HG03066 (cell line): ENCODE results near the gene USH2A.
A peak's percentile ranks its signal among the peaks of the same experiment; 100 is the strongest.

Experiments
- ATAC-seq: cut with Tn5 transposase; IDR thresholded peaks from one replicate; pipeline ENCODE4 v1.9.1; 2021; ENCODE audit warnings: low read depth; ENCODE audit not compliant: unreplicated experiment

USH2A gene

DNA sequence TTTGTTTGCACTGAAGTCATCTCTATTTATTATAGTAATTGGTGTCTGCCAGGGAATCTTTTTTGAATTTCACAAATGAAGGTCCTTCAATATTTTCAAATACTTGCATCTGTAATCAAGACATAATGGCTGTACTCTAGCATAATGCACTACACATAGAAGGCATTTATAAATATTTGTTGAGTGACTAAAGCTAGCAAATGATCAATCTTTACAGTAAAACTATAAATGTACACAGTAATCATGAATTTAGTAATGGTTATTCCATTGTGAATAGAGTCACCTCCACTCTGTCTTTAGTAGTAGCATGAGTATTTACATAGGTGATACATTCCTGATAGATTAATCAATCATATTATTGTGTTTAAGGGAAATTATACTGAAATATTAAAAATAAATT is 119.6 kb downstream of the USH2A start:
- no peak for ATAC-seq

GRCh38 chr1:216293683-216294082 is 129.6 kb downstream of the USH2A start:
- no peak for ATAC-seq

GRCh38 chr1:216290074-216290473 is 133.2 kb downstream of the USH2A start:
- ATAC-seq, result no peak

DNA sequence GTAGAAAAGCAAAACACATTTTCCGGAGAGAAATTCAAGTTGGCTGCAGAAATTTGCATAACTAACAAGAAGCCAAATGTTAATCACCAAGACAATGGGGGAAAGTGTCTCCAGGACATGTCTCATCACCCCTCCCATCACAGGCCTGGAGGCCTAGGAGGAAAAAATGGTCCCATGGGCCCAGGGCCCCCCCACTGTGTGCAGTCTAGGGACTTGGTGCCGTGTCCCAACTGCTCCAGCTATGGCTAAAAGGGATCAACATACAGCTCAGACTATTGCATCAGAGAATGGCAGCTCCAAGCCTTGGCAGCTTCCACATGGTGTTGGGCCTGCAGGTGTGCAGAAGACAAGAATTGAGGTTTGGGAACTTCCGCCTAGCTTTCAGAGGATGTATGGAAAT is 138.2 kb downstream of the USH2A start:
- ATAC-seq, result no peak

DNA sequence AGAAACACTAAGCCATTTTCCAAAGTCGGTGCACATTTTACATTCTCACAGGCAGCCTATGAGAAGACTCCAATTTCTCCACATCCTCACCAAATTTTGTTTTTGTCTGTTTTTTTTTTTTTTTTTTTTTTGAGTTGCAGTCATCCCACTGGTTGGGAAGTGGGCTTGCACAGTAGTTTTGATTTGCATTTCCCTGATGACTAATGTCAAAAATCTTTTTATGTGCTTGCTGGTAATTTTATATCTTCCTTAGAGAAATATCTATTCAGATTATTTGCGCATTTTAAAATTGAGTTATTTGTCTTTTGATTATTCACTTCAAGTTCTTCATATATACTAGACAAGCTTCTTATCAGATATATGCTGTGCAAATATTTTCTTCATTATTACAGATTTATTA is 141.5 kb downstream of the USH2A start:
- ATAC-seq, result no peak

DNA sequence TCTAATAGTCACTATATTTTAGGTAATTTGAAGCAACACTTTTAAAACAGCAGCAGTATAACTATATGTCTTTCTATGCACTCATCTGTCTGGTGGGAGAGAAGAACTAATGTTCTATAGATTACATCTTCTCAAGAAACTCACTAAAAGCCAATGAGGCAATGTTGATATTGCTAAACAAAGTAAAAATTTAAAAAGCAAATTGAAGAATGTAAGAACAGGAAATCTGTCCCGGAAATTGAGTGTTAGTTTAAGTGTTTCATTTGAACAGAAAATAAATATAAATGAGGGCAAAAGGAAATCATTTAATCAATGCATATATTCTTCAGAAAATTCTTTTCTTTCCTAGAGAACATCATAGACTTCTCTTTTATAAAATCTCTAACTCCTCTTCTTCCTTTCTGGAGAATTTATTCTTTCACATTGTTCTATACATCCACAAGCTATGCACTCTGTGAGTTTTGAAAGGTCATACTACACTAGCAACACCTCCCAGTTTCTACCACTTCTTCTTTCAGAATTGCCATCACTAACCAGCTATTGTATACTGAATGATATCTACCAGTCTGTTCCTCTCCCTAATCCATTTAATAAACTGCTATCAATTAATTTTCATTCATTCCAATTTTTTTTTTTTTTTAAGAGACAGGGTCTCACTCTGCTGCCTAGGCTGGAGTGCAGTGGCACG is 153.0 kb downstream of the USH2A start:
- ATAC-seq, result no peak

GRCh38 chr1:216261631-216262030 is 161.6 kb downstream of the USH2A start:
- ATAC-seq, result no peak

GRCh38 chr1:216258856-216259255 is 164.4 kb downstream of the USH2A start:
- no peak for ATAC-seq

DNA sequence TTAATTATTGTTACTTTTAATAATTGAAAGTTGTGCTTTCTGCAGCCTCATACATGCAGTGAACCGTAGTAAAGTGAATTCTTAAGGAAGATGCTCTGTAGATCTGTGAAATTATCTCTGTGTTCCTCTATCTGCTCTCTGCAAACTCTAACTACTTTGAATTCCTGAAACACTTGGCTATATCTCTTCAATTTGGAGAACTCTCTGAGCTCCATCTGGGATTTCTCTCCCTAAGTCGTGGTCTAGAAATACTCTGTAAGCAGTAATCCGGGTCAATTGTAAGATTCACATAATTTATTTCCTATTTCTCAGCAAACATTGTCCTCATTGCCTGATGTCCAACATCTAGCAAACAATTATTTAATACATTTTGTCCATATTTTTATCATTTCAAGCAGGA is 164.9 kb downstream of the USH2A start:
- ATAC-seq, result no peak

DNA sequence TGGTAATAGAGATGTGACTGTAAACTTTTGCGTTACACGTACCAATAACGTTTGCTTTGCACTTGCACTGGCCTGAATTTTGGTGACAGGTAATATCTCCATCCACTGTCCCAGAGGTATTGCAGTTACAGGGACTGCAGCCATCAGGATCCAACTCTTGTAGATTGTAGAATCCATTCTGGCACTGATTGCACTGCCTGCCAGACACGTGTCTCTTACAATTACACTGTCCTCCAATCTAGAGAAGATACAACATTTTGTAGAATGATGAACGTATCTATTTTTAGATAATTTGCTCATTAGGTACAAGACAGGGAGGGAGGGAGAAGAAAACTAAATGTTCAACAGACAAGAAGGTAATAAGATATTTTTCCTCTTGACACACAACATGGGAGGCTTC is 172.4 kb downstream of the USH2A start:
- no peak for ATAC-seq

DNA sequence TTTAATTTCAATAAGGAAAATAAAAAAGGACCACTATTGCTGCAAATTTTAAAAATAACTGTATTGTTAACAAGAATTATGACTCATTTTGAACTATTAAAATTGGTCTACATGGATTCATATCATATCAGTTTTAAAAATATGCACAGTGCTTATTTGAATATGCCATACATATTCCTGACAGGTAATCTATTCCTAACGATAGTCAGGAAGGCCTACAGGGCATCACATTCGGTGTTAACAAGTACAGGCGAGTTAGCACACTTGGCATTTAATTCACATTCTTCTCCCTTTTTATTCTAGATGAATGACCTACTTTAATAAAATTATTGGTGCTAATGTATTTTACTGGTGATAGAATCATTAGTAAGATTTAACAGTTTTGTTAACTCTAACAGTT is 174.6 kb downstream of the USH2A start:
- ATAC-seq, result no peak

GRCh38 chr1:216247937-216248336 is 175.3 kb downstream of the USH2A start:
- no peak for ATAC-seq

GRCh38 chr1:216246577-216247203 is 176.6 kb downstream of the USH2A start:
- no peak for ATAC-seq

- no peak for ATAC-seq
Observed at GRCh38 chr1:216238844-216239243, 184.4 kb downstream of the USH2A start.

- ATAC-seq, result no peak
Observed at GRCh38 chr1:216237927-216238542, 185.2 kb downstream of the USH2A start.

DNA sequence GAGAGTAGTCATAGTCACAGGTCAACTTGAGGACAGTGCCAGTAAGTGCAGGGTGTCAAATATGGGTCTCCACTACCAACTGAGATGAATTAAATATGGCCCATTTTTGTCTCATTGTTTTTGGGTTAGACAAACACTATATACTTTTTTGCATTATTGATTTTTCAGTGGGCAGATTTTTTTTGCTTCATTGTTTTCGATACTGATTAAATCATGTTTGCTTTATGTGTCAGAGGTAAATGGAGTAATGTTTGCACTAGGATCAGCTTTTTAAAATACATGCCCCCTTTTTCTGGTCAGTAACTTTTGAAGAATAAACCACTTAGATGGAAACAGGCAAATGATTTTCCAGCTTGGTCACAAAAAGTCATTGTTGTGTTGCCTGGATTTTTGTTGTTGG is 199.0 kb downstream of the USH2A start:
- ATAC-seq, result no peak

DNA sequence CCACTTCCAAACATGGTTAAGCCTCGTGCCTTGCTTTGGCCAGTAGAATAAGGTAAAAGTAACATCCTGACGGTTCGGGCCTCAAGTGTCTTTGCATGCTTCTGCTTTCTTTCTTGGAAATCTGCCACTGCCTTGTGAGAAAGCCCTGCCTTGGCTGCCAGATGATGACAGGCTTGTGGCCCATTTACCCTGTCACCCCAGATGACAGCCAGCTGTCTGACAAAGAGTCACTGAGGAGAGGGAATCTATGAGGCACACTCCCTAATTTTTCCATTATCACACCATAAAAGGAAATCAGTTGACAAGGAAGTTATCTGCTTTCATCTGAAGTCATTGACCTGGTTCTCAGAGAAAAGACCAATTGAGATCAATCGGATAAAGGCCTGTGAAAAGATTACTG is 199.8 kb downstream of the USH2A start:
- ATAC-seq, result no peak

DNA sequence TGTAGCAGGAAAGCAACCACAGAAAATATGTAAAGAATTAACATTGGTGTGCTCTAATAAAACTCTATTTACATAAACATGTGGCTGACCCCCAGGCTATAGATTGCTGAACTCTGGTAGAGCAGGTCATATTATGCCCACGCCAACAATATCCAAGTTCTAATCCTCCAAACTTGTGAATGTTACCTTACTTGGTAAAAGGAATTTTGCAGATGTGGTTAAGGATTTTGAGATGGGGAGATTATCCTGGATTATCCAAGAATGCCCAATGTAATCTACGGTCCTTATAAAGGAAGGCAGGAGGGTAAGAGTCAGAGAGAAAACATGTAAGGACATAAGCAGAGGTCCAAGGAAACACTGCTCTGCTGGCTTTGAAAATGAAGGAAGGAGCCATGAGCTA is 201.0 kb downstream of the USH2A start:
- ATAC-seq, result no peak

DNA sequence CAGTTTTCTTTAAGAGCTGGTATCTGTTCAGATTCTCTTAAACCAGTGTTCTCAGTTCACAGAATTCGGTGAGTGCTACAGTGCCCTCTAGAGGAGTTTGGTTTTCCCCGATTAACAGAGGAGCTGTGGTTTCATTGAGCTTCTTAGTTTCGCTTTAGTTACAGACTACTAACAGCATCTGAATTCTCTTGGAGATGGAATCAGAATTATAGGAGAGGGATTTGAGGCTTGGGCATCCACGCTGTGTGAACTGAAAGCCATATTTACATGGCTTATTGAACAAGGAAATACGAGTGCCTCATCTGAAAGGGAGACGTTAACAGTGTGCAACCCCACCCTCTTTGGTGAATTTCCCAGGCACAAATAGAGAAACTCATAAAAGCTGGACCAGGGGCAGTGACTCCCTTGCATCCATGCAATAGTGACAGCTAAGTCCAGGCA is 202.0 kb downstream of the USH2A start:
- peak; percentile 96 for ATAC-seq

DNA sequence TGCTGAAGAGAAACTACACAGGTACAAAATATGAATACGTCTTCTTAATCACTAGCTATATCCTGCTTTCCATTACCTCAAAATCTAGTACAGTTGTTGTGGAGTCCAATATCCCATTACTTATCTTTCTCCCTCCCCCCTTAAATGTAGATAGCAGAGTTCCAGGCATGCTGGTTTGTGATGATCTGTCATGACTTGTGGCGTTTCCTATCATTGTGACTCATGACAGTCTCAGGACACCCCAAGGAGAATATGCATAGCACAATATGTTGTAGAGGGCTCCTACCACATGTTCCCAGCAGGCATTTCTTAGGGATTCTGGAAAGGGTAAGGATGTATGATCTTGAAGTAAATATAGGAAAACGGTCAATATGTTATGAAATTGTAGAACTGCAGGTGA is 206.9 kb downstream of the USH2A start:
- ATAC-seq, result no peak

DNA sequence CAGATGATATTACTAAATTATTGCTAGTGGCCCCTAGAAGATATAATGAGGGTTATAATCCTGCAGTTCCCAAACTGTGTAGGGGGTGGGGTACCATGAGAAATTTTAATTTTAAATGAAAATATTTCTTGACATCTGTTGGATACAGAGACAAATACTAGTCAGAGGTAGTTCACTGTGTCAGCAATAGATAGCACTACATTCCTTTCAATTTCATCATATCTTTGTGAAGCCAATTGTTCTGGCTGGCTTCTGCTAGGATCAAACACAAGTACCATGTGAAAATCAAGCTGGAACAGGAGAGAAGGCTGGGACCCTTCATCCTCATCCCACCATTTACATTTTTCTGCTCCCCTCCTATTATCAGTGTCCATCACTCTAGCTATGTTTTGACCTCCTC is 208.1 kb downstream of the USH2A start:
- no peak for ATAC-seq

GRCh38 chr1:216212826-216213225 is 210.4 kb downstream of the USH2A start:
- ATAC-seq, result no peak
